SK-N-SH (cell line): Measurements from ENCODE around the gene HOXD13. TPM values are rescaled to one million over a fixed set of nuclear protein-coding genes. Genes with fewer than 3 reads are reported as not detected.
A peak's percentile ranks its signal among the peaks of the same experiment; 100 is the strongest.

Source experiments
- CTCF ChIA-PET: fragments of 300-600, 350-600 bp; formaldehyde crosslinking; extraction: SDS; loops from one replicate; lab custom pipeline; 2021; lab: Yijun Ruan, JAX
- POLR2A ChIA-PET: fragments of 350-600 bp; sonication (Branson Sonifier 250); formaldehyde crosslinking; extraction: SDS; loops from one replicate; lab custom pipeline; 2020; ENCODE audit warnings: antibody characterized with exemption, inconsistent platforms; lab: Yijun Ruan, JAX
- DNase-seq: peaks from one replicate; pipeline ENCODE4 v3.0.0; 2012
- H2AFZ ChIP-seq: fragments of 200-600 bp; sonication (generic); 2 replicates; pipeline ENCODE4 v1.8.1; 2016; ENCODE audit warnings: antibody characterized with exemption, mild to moderate bottlenecking, low read depth
- H3F3A ChIP-seq: fragments of 200-600 bp; sonication (generic); replicated peaks from 2 replicates; pipeline ENCODE3; 2016; ENCODE audit warnings: antibody characterized with exemption, mild to moderate bottlenecking; ENCODE audit not compliant: insufficient read depth
- H3K27ac ChIP-seq, 2 experiments: fragments of 200-500 bp in 1 of 2; fragments of 200-600 bp in 1 of 2; sonication (Bioruptor generic) in 1 of 2; sonication (generic), shearing (Covaris generic) in 1 of 2; 2 replicates each; pipeline versions ENCODE4 v1.5.1 to v1.6.1; 2014 to 2016; ENCODE audit warnings: low read depth in 2 of 2, inconsistent platforms in 1 of 2, low read length in 1 of 2, mild to moderate bottlenecking in 1 of 2, mixed read lengths in 1 of 2
- H3K27me3 ChIP-seq: fragments of 200-600 bp; sonication (generic), shearing (Covaris generic); 2 replicates; pipeline ENCODE4 v1.6.1; 2016; ENCODE audit warnings: mixed run types; ENCODE audit not compliant: insufficient read depth
- H3K36me3 ChIP-seq, 2 experiments: fragments of 200-500 bp in 1 of 2; fragments of 200-600 bp in 1 of 2; sonication (Bioruptor generic) in 1 of 2; sonication (generic) in 1 of 2; replicated peaks in 1 of 2; 2 replicates each; pipeline versions ENCODE3 to v1.5.1; 2014 to 2016; ENCODE audit warnings: low read length in 1 of 2, mild to moderate bottlenecking in 1 of 2; ENCODE audit not compliant: insufficient read depth in 2 of 2, control insufficient read depth in 1 of 2
- H3K4me1 ChIP-seq, 2 experiments: fragments of 200-500 bp in 1 of 2; fragments of 200-600 bp in 1 of 2; sonication (Bioruptor generic) in 1 of 2; sonication (generic), shearing (Covaris generic) in 1 of 2; 2 replicates each; pipeline versions ENCODE4 v1.5.1 to v1.6.1; 2014 to 2016; ENCODE audit warnings: low read depth in 1 of 2, low read length in 1 of 2, mixed run types in 1 of 2; ENCODE audit not compliant: insufficient read depth in 2 of 2, control insufficient read depth in 1 of 2
- H3K4me2 ChIP-seq: fragments of 200-600 bp; sonication (generic), shearing (Covaris generic); 2 replicates; pipeline ENCODE4 v1.6.1; 2017; ENCODE audit warnings: mixed run types
- H3K4me3 ChIP-seq, 2 experiments: fragments of 200-500 bp in 1 of 2; fragments of 200-600 bp in 1 of 2; sonication (Bioruptor generic) in 1 of 2; sonication (generic), shearing (Covaris generic) in 1 of 2; 2 replicates each; pipeline versions ENCODE4 v1.5.1 to v1.8.1; 2014 to 2016; ENCODE audit warnings: low read depth in 2 of 2, inconsistent platforms in 1 of 2, low read length in 1 of 2, mild to moderate bottlenecking in 1 of 2, mixed read lengths in 1 of 2, moderate library complexity in 1 of 2
- H3K79me2 ChIP-seq: fragments of 200-600 bp; sonication (generic); 2 replicates; pipeline ENCODE4 v1.8.1; 2017; ENCODE audit warnings: mild to moderate bottlenecking; ENCODE audit not compliant: insufficient read depth
- H3K9ac ChIP-seq: fragments of 200-600 bp; sonication (generic); 2 replicates; pipeline ENCODE4 v1.6.1; 2017; ENCODE audit warnings: mixed run types
- H3K9me2 ChIP-seq: fragments of 200-600 bp; sonication (generic); 2 replicates; pipeline ENCODE4 v1.6.1; 2017; ENCODE audit warnings: mixed run types
- H3K9me3 ChIP-seq: fragments of 200-600 bp; sonication (generic); 2 replicates; pipeline ENCODE4 v1.6.1; 2017; ENCODE audit warnings: mixed run types, mild to moderate bottlenecking, moderate library complexity
- H4K20me1 ChIP-seq: fragments of 200-600 bp; sonication (generic); 2 replicates; pipeline ENCODE4 v1.6.1; 2017; ENCODE audit warnings: mild to moderate bottlenecking, mixed run types; ENCODE audit not compliant: insufficient read depth
- CTCF ChIP-seq: fragments of 200-600 bp; sonication (generic); IDR thresholded peaks from 2 replicates; pipeline ENCODE4 v1.6.1; 2017; ENCODE audit warnings: antibody characterized with exemption, mild to moderate bottlenecking, moderate library complexity
- IRF3 ChIP-seq: fragments of 150-350 bp; IDR thresholded peaks from 2 replicates; pipeline ENCODE4 v1.6.1; 2016; ENCODE audit warnings: mild to moderate bottlenecking, low read depth, low read length
- MAX ChIP-seq: IDR thresholded peaks from 2 replicates; pipeline ENCODE4 v1.4.0; 2012; ENCODE audit warnings: low read depth
- POLR2AphosphoS5 ChIP-seq: IDR thresholded peaks from 2 replicates; pipeline ENCODE4 v1.6.1; 2012; ENCODE audit warnings: low read depth, low read length
- RAD21 ChIP-seq: IDR thresholded peaks from 2 replicates; pipeline ENCODE4 v1.6.1; 2012; ENCODE audit warnings: mild to moderate bottlenecking, low read length
- SIN3A ChIP-seq: IDR thresholded peaks from 2 replicates; pipeline ENCODE4 v1.6.1; 2012; ENCODE audit warnings: low read depth, mild to moderate bottlenecking, low read length, moderate library complexity, borderline replicate concordance
- SMC3 ChIP-seq: IDR thresholded peaks from 2 replicates; pipeline ENCODE4 v1.6.1; 2012; ENCODE audit warnings: low read depth, low read length, improper control_type of control experiment
- USF1 ChIP-seq: IDR thresholded peaks from 2 replicates; pipeline ENCODE4 v1.4.0; 2012; ENCODE audit warnings: low read depth, borderline replicate concordance
- USF2 ChIP-seq: fragments of 150-350 bp; IDR thresholded peaks from 2 replicates; pipeline ENCODE4 v1.6.1; 2017; ENCODE audit warnings: antibody characterized with exemption, low read length, low read depth, borderline replicate concordance
- WGBS: methylation state at CpG from one replicate; pipeline ENCODE4 v1.1.6; 2017; ENCODE audit warnings: low lambda C conversion rate; 5-methylcytosine and 5-hydroxymethylcytosine counted together
- polyA plus RNA-seq, 3 experiments: library from polyadenylated mRNA; depleted of rRNA; stranded (reverse); fragments of >200 nt; gene quantifications; 2 replicates each; pipeline ENCODE4 v1.2.3, GENCODE V29; 2012

The HOXD13 gene
- polyA plus RNA-seq, 1 of the 3 experiments (the other 2 are of a cell fraction): not detected

GRCh38 chr2:176115883-176116813 lies 23.6 kb downstream of the HOXD13 start, which contains the start of gene HOXD10:
Gene HOXD10 (plus strand): TSS chr2:176116778. CDS start chr2:176116834, 56 bp downstream.
- POLR2A ChIA-PET: no interaction called here
- peak within 1 kb of the TSS; percentile 41 to 45 for H3K4me3 ChIP-seq

More at GRCh38 chr2:176115883-176116813, 23.6 kb downstream of the HOXD13 start, which contains the start of gene HOXD10:
- WGBS: 52% methylated on average over 39 of the region's 66 CpGs
- Histone ChIP-seq H3K79me2 (no peaks in the 10 kb centered on the region), H3K9me3 (no peaks in the 10 kb centered on the region), H3K27ac (no peak within 1 kb of the TSS), H3K4me2 (peak within 1 kb of the TSS; percentile 57), H3K9ac (no peak within 1 kb of the TSS), H3K27me3 (peaks cover 53% of the 10 kb centered on the region; the same call in 1 of the 2 replicates), H3K9me2 (no peaks in the 10 kb centered on the region), H3K4me1 (peaks cover 0 to 10% of the 10 kb centered on the region in 2 experiments; a peak in 2 of 4 replicates), H4K20me1 (no peaks in the 10 kb centered on the region), H3F3A (no peaks in the 10 kb centered on the region), H2AFZ (0 out of 2 replicates have a peak within 1 kb of the TSS, but pooled peaks have one; percentile 29), H3K36me3 (no peaks in the 10 kb centered on the region)
- CTCF ChIA-PET: interaction anchor here (0.6 to 17.7 kb wide), 24 partner anchors 8 to 1048 kb away, joined by 3 to 264 read pairs (median 4); partner anchors contain the start of genes HOXD11, HOXD12, HOXD13 and HOXD9
- TF ChIP-seq SMC3: peak; percentile 23; the same call in 1 of the 2 replicates
- peak; percentile 52 for TF ChIP-seq CTCF
- peak; percentile 68; the same call in 1 of the 2 replicates for TF ChIP-seq MAX
- peak; percentile 68; the same call in 1 of the 2 replicates for TF ChIP-seq USF2
- no peak for TF ChIP-seq IRF3
- peak; percentile 93 for TF ChIP-seq USF1
- no peak; the same call in 1 of the 2 replicates for TF ChIP-seq SIN3A
- no peak for TF ChIP-seq POLR2AphosphoS5
- TF ChIP-seq RAD21: peak; percentile 65
- DNase-seq: peak; percentile 90
